GM15510 (cell line): ENCODE measurements around the gene PRC1.

ENCODE experiments used
- POLR2A ChIP-seq: IDR thresholded peaks from 3 replicates; pipeline ENCODE4 v1.6.1; 2011; ENCODE audit warnings: borderline replicate concordance; ENCODE audit not compliant: insufficient read length; ENCODE audit errors: extremely low read depth

The PRC1 gene

GRCh38 chr15:90934256-90934948, 59.9 kb downstream of the PRC1 start:
- TF ChIP-seq POLR2A = no peak

GRCh38 chr15:90933301-90933700, 61.0 kb downstream of the PRC1 start:
- TF ChIP-seq POLR2A = no peak

- no peak for TF ChIP-seq POLR2A
These were observed 61.7 kb downstream of the PRC1 start for GRCh38 chr15:90932660-90932991.

- TF ChIP-seq POLR2A = peak; percentile 92
These were observed 62.3 kb downstream of the PRC1 start, which contains the start of gene HDDC3 for GRCh38 chr15:90931828-90932659. TSS of gene HDDC3 (minus strand) at chr15:90932549. CDS start at chr15:90932540, 9 bp downstream.

- no peak for TF ChIP-seq POLR2A
These were observed 62.8 kb downstream of the PRC1 start for GRCh38 chr15:90931575-90931827.

- no peak for TF ChIP-seq POLR2A
These were observed 63.3 kb downstream of the PRC1 start for GRCh38 chr15:90930861-90931574.

- TF ChIP-seq POLR2A = no peak
These were observed 64.9 kb downstream of the PRC1 start for GRCh38 chr15:90929246-90930019.

- no peak for TF ChIP-seq POLR2A
These were observed 70.0 kb downstream of the PRC1 start for GRCh38 chr15:90924375-90924774.

GRCh38 chr15:90921887-90922286, 72.4 kb downstream of the PRC1 start:
- TF ChIP-seq POLR2A = no peak

- no peak for TF ChIP-seq POLR2A
These were observed 75.5 kb downstream of the PRC1 start for GRCh38 chr15:90918835-90919234.

GRCh38 chr15:90918034-90918788, 76.1 kb downstream of the PRC1 start:
- TF ChIP-seq POLR2A = no peak

- TF ChIP-seq POLR2A = no peak
These were observed 76.8 kb downstream of the PRC1 start for GRCh38 chr15:90917569-90917968.

- no peak for TF ChIP-seq POLR2A
These were observed 77.9 kb downstream of the PRC1 start for GRCh38 chr15:90916461-90916860.
